Amniotic epithelial cell (primary cell): ENCODE measurements around the gene ENG.
"Not testable (repeated sequence)": the region's sequence is repeated elsewhere in the genome, so short reads cannot be mapped to it uniquely, and the experiment has no call there.

Experiments used
- DNase-seq: peaks from one replicate; pipeline ENCODE4 v3.0.0-alpha.2; 2010; ENCODE audit warnings: low read depth

Gene ENG

GRCh38 chr9:127793093-127793708 is 61.3 kb downstream of the ENG start:
- no peak for DNase-seq

- DNase-seq = peak; percentile 17
These were observed 61.9 kb downstream of the ENG start for GRCh38 chr9:127792417-127793031.

- DNase-seq = no peak
These were observed 63.4 kb downstream of the ENG start for GRCh38 chr9:127791085-127791484.

GRCh38 chr9:127790094-127790855 is 64.2 kb downstream of the ENG start:
- DNase-seq = no peak

GRCh38 chr9:127789179-127789578 is 65.3 kb downstream of the ENG start:
- DNase-seq = no peak

- no peak for DNase-seq
These were observed 66.0 kb downstream of the ENG start for GRCh38 chr9:127788337-127789011.

GRCh38 chr9:127786773-127787104 is 67.7 kb downstream of the ENG start:
- DNase-seq = no peak

GRCh38 chr9:127785933-127786772 is 68.3 kb downstream of the ENG start, which contains the start of gene CDK9:
TSS of gene CDK9 (plus strand) at chr9:127786034. CDS start at chr9:127786149, 115 bp downstream.
- peak; percentile 78 for DNase-seq

- DNase-seq = peak; percentile 59
These were observed 69.2 kb downstream of the ENG start for GRCh38 chr9:127785023-127785932.

- DNase-seq = no peak
These were observed 71.1 kb downstream of the ENG start for GRCh38 chr9:127783111-127784008.

- no peak for DNase-seq
These were observed 72.7 kb downstream of the ENG start for GRCh38 chr9:127781806-127782205.

- DNase-seq = not testable (repeated sequence)
These were observed 73.5 kb downstream of the ENG start for GRCh38 chr9:127780909-127781308.

GRCh38 chr9:127780126-127780885 is 74.2 kb downstream of the ENG start:
- DNase-seq = no peak

- no peak for DNase-seq
These were observed 75.1 kb downstream of the ENG start for GRCh38 chr9:127779136-127779981.

GRCh38 chr9:127778280-127779135 is 76.0 kb downstream of the ENG start, which contains the start of gene SH2D3C:
TSS of gene SH2D3C (minus strand) at chr9:127778666. CDS start at chr9:127778627, 39 bp downstream.
- DNase-seq = no peak

- no peak for DNase-seq
These were observed 77.0 kb downstream of the ENG start for GRCh38 chr9:127777368-127777980.
